HepG2 (cell line): Measurements from ENCODE around the gene WNT3. TPM values are rescaled to one million over a fixed set of nuclear protein-coding genes. Genes with fewer than 3 reads are reported as not detected.

Source experiments
- CEBPZ ChIP-seq: IDR thresholded peaks from 2 replicates; pipeline ENCODE4 v1.6.1; 2012; ENCODE audit warnings: low read length, improper control_type of control experiment
- HHEX ChIP-seq: IDR thresholded peaks from 2 replicates; pipeline ENCODE4 v1.6.1; 2016; ENCODE audit warnings: control low read depth
- MBD4 ChIP-seq: IDR thresholded peaks from 2 replicates; pipeline ENCODE4 v1.6.1; 2012; ENCODE audit warnings: low read length, inconsistent platforms, borderline replicate concordance
- MXD4 ChIP-seq: IDR thresholded peaks from 2 replicates; pipeline ENCODE4 v1.6.1; 2016; ENCODE audit warnings: mild to moderate bottlenecking, missing biosample characterization, missing genetic modification reagents
- MXI1 ChIP-seq: IDR thresholded peaks from 3 replicates; pipeline ENCODE4 v1.6.1; 2012; ENCODE audit warnings: low read depth, low read length, inconsistent platforms, borderline replicate concordance
- NCOR1 ChIP-seq: fragments of 200-600 bp; sonication (generic); IDR thresholded peaks from 2 replicates; pipeline ENCODE4 v1.7.0; 2017; ENCODE audit warnings: antibody characterized with exemption, low read length, borderline replicate concordance
- NKX3-1 ChIP-seq: sonication (generic); formaldehyde crosslinking; IDR thresholded peaks from 2 replicates; pipeline ENCODE4 v1.5.0; 2020; ENCODE audit warnings: missing genetic modification reagents
- PCBP2 ChIP-seq: fragments of 200-400 bp; formaldehyde crosslinking; optimal IDR thresholded peaks from 2 replicates; pipeline ENCODE3; 2018; ENCODE audit warnings: low read length, low read depth; ENCODE audit not compliant: poor library complexity, severe bottlenecking
- TGIF2 ChIP-seq: IDR thresholded peaks from 2 replicates; pipeline ENCODE4 v1.6.1; 2016; ENCODE audit warnings: control low read depth, missing compliant biosample characterization
- THAP11 ChIP-seq: IDR thresholded peaks from 2 replicates; pipeline ENCODE4 v1.6.1; 2016; ENCODE audit warnings: missing biosample characterization, missing genetic modification reagents
- ZBTB43 ChIP-seq: sonication (generic); formaldehyde crosslinking; conservative IDR thresholded peaks from 2 replicates; pipeline ENCODE4 v1.4.0; 2020; ENCODE audit warnings: missing genetic modification reagents
- ZNF180 ChIP-seq: sonication (generic); formaldehyde crosslinking; IDR thresholded peaks from 2 replicates; pipeline ENCODE4 v1.4.0; 2020; ENCODE audit warnings: low read depth, missing genetic modification reagents, borderline replicate concordance
- ZNF335 ChIP-seq: sonication (generic); formaldehyde crosslinking; IDR thresholded peaks from 2 replicates; pipeline ENCODE4 v1.4.0; 2020; ENCODE audit warnings: missing genetic modification reagents
- ZNF605 ChIP-seq: sonication (generic); formaldehyde crosslinking; IDR thresholded peaks from 2 replicates; pipeline ENCODE4 v1.8.0; 2022; ENCODE audit warnings: mild to moderate bottlenecking, missing genetic modification reagents
- ZNF644 ChIP-seq: IDR thresholded peaks from 2 replicates; pipeline ENCODE4 v1.6.1; 2016; ENCODE audit warnings: low read depth
- ZNF687 ChIP-seq: sonication (generic); formaldehyde crosslinking; IDR thresholded peaks from 2 replicates; pipeline ENCODE4 v1.5.1; 2020; ENCODE audit warnings: mild to moderate bottlenecking, missing genetic modification reagents, moderate library complexity
- ZNF703 ChIP-seq: sonication (generic); formaldehyde crosslinking; IDR thresholded peaks from 2 replicates; pipeline ENCODE4 v1.5.1; 2020; ENCODE audit warnings: missing genetic modification reagents, mild to moderate bottlenecking, moderate library complexity, borderline replicate concordance
- polyA plus RNA-seq, 8 experiments: library from polyadenylated mRNA; depleted of rRNA in 3 of 8; stranded (reverse) in 7 of 8; unstranded in 1 of 8; fragments of >200 nt; fragmentation: Illumina TruSeq in 4 of 8; extraction: Trizol in 4 of 8; gene quantifications; 2 replicates each; pipeline versions ENCODE4 v1.2.1 to v1.2.3, GENCODE V29; 2011 to 2016; ENCODE audit warnings: low read depth in 4 of 8, missing spikeins in 1 of 8, mixed read lengths in 1 of 8; ENCODE audit not compliant: insufficient read depth in 1 of 8
- total RNA-seq, 5 experiments: library from RNA; depleted of rRNA; stranded (reverse); fragments of >200 nt; fragmentation: Illumina TruSeq; extraction: Trizol; gene quantifications; 2 replicates each; pipeline ENCODE4 v1.2.3, GENCODE V29; 2016; ENCODE audit warnings: low read depth in 1 of 5
- TF ChIP-seq, protein P1 (sequence below): sonication (generic); formaldehyde crosslinking; IDR thresholded peaks from 2 replicates; pipeline ENCODE4 v1.9.0; 2022; ENCODE audit warnings: missing genetic modification reagents, mild to moderate bottlenecking, borderline replicate concordance

The WNT3 gene
- total and polyA plus RNA-seq, 2 of the 13 experiments (the other 11 are each of a cell fraction or from before 2014, with no cell fraction given), result 8.5 to 10.3 TPM

GRCh38 chr17:46832945-46833839 is 14.7 kb upstream of the WNT3 start (continued):
- TF ChIP-seq, protein P1, sequence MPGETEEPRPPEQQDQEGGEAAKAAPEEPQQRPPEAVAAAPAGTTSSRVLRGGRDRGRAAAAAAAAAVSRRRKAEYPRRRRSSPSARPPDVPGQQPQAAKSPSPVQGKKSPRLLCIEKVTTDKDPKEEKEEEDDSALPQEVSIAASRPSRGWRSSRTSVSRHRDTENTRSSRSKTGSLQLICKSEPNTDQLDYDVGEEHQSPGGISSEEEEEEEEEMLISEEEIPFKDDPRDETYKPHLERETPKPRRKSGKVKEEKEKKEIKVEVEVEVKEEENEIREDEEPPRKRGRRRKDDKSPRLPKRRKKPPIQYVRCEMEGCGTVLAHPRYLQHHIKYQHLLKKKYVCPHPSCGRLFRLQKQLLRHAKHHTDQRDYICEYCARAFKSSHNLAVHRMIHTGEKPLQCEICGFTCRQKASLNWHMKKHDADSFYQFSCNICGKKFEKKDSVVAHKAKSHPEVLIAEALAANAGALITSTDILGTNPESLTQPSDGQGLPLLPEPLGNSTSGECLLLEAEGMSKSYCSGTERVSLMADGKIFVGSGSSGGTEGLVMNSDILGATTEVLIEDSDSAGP (CRISPR knock-in tag), result 0 out of 2 replicates have a peak, but pooled peaks have one; percentile 38
- peak; percentile 26; the same call in 1 of the 2 replicates for TF ChIP-seq ZNF335 (CRISPR knock-in tag)
- peak; percentile 49; the same call in 1 of the 2 replicates for TF ChIP-seq ZNF644 (CRISPR knock-in tag)
- no peak for TF ChIP-seq NCOR1
- TF ChIP-seq MXD4 (CRISPR knock-in tag), result peak; percentile 18; the same call in 1 of the 2 replicates
- no peak for TF ChIP-seq ZNF180 (CRISPR knock-in tag)
- peak; percentile 76 for TF ChIP-seq ZNF687 (CRISPR knock-in tag)
- 0 out of 2 replicates have a peak, but pooled peaks have one; percentile 29 for TF ChIP-seq ZBTB43 (CRISPR knock-in tag)
- no peak for TF ChIP-seq ZNF605 (CRISPR knock-in tag)
- no peak for TF ChIP-seq THAP11 (CRISPR knock-in tag)
- TF ChIP-seq MBD4, result no peak
- 0 out of 2 replicates have a peak, but pooled peaks have one; percentile 9 for TF ChIP-seq HHEX (CRISPR knock-in tag)
- no peak for TF ChIP-seq CEBPZ
- peak; percentile 49; the same call in 1 of the 2 replicates for TF ChIP-seq TGIF2 (CRISPR knock-in tag)
- TF ChIP-seq MXI1, result 0 out of 3 replicates have a peak, but pooled peaks have one; percentile 44
- no peak for TF ChIP-seq NKX3-1 (CRISPR knock-in tag)
- TF ChIP-seq ZNF703 (CRISPR knock-in tag), result no peak
- TF ChIP-seq PCBP2, result no peak
